ENCODE measurements around the gene MND1. TPM values are rescaled to one million over a fixed set of nuclear protein-coding genes. Genes with fewer than 3 reads are reported as not detected.

Gene MND1
- total and polyA plus RNA-seq, 2 of the 8 experiments (the other 6 are each of a cell fraction or from before 2014, with no cell fraction given) = 4.4 to 26.2 TPM

DNA sequence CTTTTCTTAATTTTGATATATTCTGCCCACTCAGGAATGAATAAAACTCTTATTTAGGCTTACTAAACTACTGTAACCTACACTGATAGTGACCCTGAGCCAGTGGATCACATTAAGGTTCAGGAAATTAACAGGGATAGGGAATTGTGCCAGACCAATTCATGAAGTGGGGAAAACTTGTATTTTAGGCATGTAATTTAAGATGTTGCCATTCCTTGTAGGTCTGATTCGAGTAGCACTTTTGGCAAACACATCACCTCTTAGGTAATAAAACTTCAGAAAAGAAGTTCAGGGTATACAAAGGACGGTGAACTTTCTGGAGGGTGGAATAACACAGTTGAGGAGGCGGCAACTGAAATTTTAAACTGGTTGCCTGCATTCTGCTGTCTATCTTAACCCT lies 54.9 kb downstream of the MND1 start:
- Histone ChIP-seq H4K91ac (replicated peaks; ENCODE audit: insufficient read length, low read length) (no peak overlapping the region), H3K4ac (replicated peaks; ENCODE audit: insufficient read length, low read depth, low read length) (no peak overlapping the region), H2BK5ac (ENCODE audit: low read depth, low read length) (no peak overlapping the region), H3K4me3 (ENCODE audit: extremely low read depth in 1 of 4, insufficient read depth in 2 of 4, low read depth in 3 of 4, low read length in 4 of 4) (no peak overlapping the region), H4K8ac (ENCODE audit: extremely low read depth, insufficient read depth, low read length) (no peak overlapping the region), H3K27me3 (replicated peaks in 1 of 4; ENCODE audit: control insufficient read depth in 3 of 4, extremely low read depth in 1 of 4, insufficient read depth in 3 of 4, low read length in 3 of 4) (no peaks in the 10 kb centered on the region), H3K36me3 (ENCODE audit: control insufficient read depth in 2 of 4, insufficient read depth in 4 of 4, low read length in 3 of 4) (peaks cover 0 to 4% (median 1%) of the 10 kb centered on the region in 4 experiments; a peak in 1 of 8 replicates), H4K20me1 (replicated peaks in 1 of 2; ENCODE audit: control insufficient read depth in 1 of 2, insufficient read depth in 2 of 2, low read length in 2 of 2) (no peaks in the 10 kb centered on the region), H3K18ac (ENCODE audit: extremely low read depth, low read length) (no peak overlapping the region), H4K5ac (ENCODE audit: insufficient read length, low read depth, low read length) (no peak overlapping the region), H2AK5ac (ENCODE audit: low read depth, low read length) (no peak overlapping the region), H2BK20ac (ENCODE audit: low read length) (no peak overlapping the region), H3K27ac (ENCODE audit: low read depth, low read length) (no peak overlapping the region), H2BK15ac (ENCODE audit: low read length) (no peak overlapping the region), H3K4me1 (replicated peaks in 1 of 4; ENCODE audit: control insufficient read depth in 3 of 4, insufficient read depth in 4 of 4, low read length in 3 of 4) (no peaks in the 10 kb centered on the region), H3K79me1 (ENCODE audit: low read depth, low read length) (no peaks in the 10 kb centered on the region), H3K14ac (ENCODE audit: insufficient read length) (no peak overlapping the region), H2AFZ (ENCODE audit: low read length) (no peak overlapping the region), H3K9ac (replicated peaks in 1 of 4; ENCODE audit: extremely low read depth in 1 of 4, low read depth in 3 of 4, low read length in 3 of 4) (no peak overlapping the region), H3K23me2 (ENCODE audit: low read depth, low read length) (no peaks in the 10 kb centered on the region), H3K4me2 (ENCODE audit: insufficient read depth in 1 of 2, low read depth in 2 of 2, low read length in 2 of 2) (no peak overlapping the region), H2BK12ac (ENCODE audit: low read depth, low read length) (no peak overlapping the region), H3K9me3 (ENCODE audit: insufficient read depth in 2 of 2, low read depth in 1 of 2, low read length in 1 of 2) (no peaks in the 10 kb centered on the region), H3K79me2 (ENCODE audit: control insufficient read depth in 1 of 2, insufficient read depth in 2 of 2, low read length in 2 of 2) (no peaks in the 10 kb centered on the region), H2BK120ac (replicated peaks; ENCODE audit: low read depth, low read length) (no peak overlapping the region), H3K56ac (replicated peaks; ENCODE audit: insufficient read length, low read depth, low read length) (no peak overlapping the region), H3K23ac (ENCODE audit: insufficient read length) (no peak overlapping the region)
- DNase-seq (ENCODE audit: low read depth in 1 of 2, low spot score in 2 of 2) (no peak), FAIRE-seq (no peak)
- 93% methylated on average over 3 of the region's 3 CpGs; no CpG with 5 or more reads in 1 of the 2 experiments for WGBS, 2 experiments (ENCODE audit: extremely low coverage in 1 of 2, insufficient coverage in 1 of 2, insufficient read length in 1 of 2, insufficient replicate concordance in 2 of 2, low coverage in 1 of 2, low lambda C conversion rate in 2 of 2, missing lambda C conversion rate in 1 of 2)
- CTCF ChIA-PET (ENCODE audit: partially characterized antibody) = interaction anchor here (1.0 kb wide), 1 partner anchor 34 kb away, joined by 4 read pairs; no protein-coding TSS in a partner anchor
- POLR2A ChIA-PET (ENCODE audit: partially characterized antibody) = no interaction called here
- TF ChIP-seq HDAC2 (IDR thresholded peaks at IDR 0.05; ENCODE audit: borderline replicate concordance in 1 of 2, low read depth in 2 of 2, low read length in 2 of 2) = no peak
- no peak for TF ChIP-seq SIX5 (IDR thresholded peaks at IDR 0.05; ENCODE audit: low read depth, low read length)
- TF ChIP-seq RBBP5 (IDR thresholded peaks at IDR 0.05; ENCODE audit: borderline replicate concordance, low read depth, low read length) = no peak
- TF ChIP-seq TCF12 (IDR thresholded peaks at IDR 0.05; ENCODE audit: low read depth, low read length) = no peak
- TF ChIP-seq GABPA (IDR thresholded peaks at IDR 0.05; ENCODE audit: borderline replicate concordance, insufficient read depth, low read length) = no peak
- TF ChIP-seq POLR2A (IDR thresholded peaks at IDR 0.05; ENCODE audit: control extremely low read depth in 1 of 2, low read depth in 2 of 2, low read length in 2 of 2) = no peak
- TF ChIP-seq SP1 (IDR thresholded peaks at IDR 0.05; ENCODE audit: low read depth, low read length) = no peak
- TF ChIP-seq RAD21 (IDR thresholded peaks at IDR 0.05 in 1 of 2, conservative IDR thresholded peaks at IDR 0.05 in 1 of 2; ENCODE audit: low read depth in 2 of 2, low read length in 2 of 2) = no peak
- no peak for TF ChIP-seq TAF1 (IDR thresholded peaks at IDR 0.05; ENCODE audit: low read depth, low read length)
- TF ChIP-seq CHD1 (IDR thresholded peaks at IDR 0.05; ENCODE audit: low read depth, low read length) = no peak
- TF ChIP-seq, protein P1, sequence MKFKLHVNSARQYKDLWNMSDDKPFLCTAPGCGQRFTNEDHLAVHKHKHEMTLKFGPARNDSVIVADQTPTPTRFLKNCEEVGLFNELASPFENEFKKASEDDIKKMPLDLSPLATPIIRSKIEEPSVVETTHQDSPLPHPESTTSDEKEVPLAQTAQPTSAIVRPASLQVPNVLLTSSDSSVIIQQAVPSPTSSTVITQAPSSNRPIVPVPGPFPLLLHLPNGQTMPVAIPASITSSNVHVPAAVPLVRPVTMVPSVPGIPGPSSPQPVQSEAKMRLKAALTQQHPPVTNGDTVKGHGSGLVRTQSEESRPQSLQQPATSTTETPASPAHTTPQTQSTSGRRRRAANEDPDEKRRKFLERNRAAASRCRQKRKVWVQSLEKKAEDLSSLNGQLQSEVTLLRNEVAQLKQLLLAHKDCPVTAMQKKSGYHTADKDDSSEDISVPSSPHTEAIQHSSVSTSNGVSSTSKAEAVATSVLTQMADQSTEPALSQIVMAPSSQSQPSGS (IDR thresholded peaks at IDR 0.05; ENCODE audit: low read length) = no peak
- no peak for TF ChIP-seq RNF2 (IDR thresholded peaks at IDR 0.05; ENCODE audit: borderline replicate concordance, low read depth, low read length, missing control alignments, poor library complexity, severe bottlenecking)

All from H1 (cell line).